GM12878 (cell line): ENCODE measurements around the gene PYGM. TPM values are rescaled to one million over a fixed set of nuclear protein-coding genes. Genes with fewer than 3 reads are reported as not detected.
A peak's percentile ranks its signal among the peaks of the same experiment; 100 is the strongest.

Source experiments
- ATAC-seq: fragments of 200-7000 bp; cut with Tn5 transposase; 3 replicates; pipeline ENCODE4 v1.9.1; 2020; ENCODE audit warnings: mild to moderate bottlenecking, moderate library complexity
- BruUV-seq: library from RNA; stranded (reverse); fragments of 400-500 nt; replicated peaks from 2 replicates; lab custom pipeline; 2021; lab: Mats Ljungman, UMichigan
- CTCF ChIA-PET: fragments of 300-600 bp; sonication (Branson Sonifier 250); formaldehyde crosslinking; extraction: SDS; loops from one replicate; lab custom pipeline; 2021; ENCODE audit warnings: inconsistent platforms; lab: Yijun Ruan, JAX
- POLR2A ChIA-PET: fragments of 350-600 bp; formaldehyde crosslinking; extraction: SDS; loops from one replicate; lab custom pipeline; 2021; ENCODE audit warnings: inconsistent platforms; lab: Charles Lee
- RAD21 ChIA-PET: fragments of 300-600 bp; sonication (Branson Sonifier 250); formaldehyde crosslinking; loops from one replicate; lab custom pipeline; 2023; ENCODE audit warnings: antibody characterized with exemption; ENCODE audit not compliant: unreplicated experiment; lab: Charles Lee
- SMC1A ChIA-PET: fragments of 300-600 bp; sonication (Branson Sonifier 250); formaldehyde crosslinking; loops from one replicate; lab custom pipeline; 2023; ENCODE audit not compliant: unreplicated experiment, uncharacterized antibody; lab: Charles Lee
- DNase-seq: peaks from one replicate; pipeline ENCODE4 v3.0.0-alpha.2; 2011; ENCODE audit warnings: low read depth, low spot score
- FAIRE-seq: peaks from 3 replicates; lab custom pipeline; 2011; peaks lifted over from hg19 to GRCh38; lab: Jason Lieb, UNC
- H2AFZ ChIP-seq: 2 replicates; pipeline ENCODE4 v1.6.0; 2011; ENCODE audit warnings: low read depth, low read length, control low read depth; ENCODE audit not compliant: control insufficient read depth
- H3K27ac ChIP-seq: 2 replicates; pipeline ENCODE4 v1.5.1; 2011; ENCODE audit warnings: control low read depth; ENCODE audit not compliant: control insufficient read depth, insufficient read depth
- H3K27me3 ChIP-seq, 2 experiments: replicated peaks in 1 of 2; 2 replicates each; pipeline versions ENCODE4 v1.6.0 to v1.6.1; 2011; ENCODE audit warnings: low read length in 1 of 2; ENCODE audit not compliant: control insufficient read depth in 2 of 2, insufficient read depth in 2 of 2
- H3K36me3 ChIP-seq, 2 experiments: 2 replicates each; pipeline ENCODE4 v1.5.1; 2011; ENCODE audit warnings: low read length in 1 of 2; ENCODE audit not compliant: control insufficient read depth in 2 of 2, insufficient read depth in 2 of 2
- H3K4me1 ChIP-seq: 2 replicates; pipeline ENCODE4 v1.6.1; 2011; ENCODE audit warnings: mild to moderate bottlenecking, low read length, moderate library complexity, mixed read lengths; ENCODE audit not compliant: control insufficient read depth, insufficient read depth
- H3K4me2 ChIP-seq: 2 replicates; pipeline ENCODE4 v1.6.0; 2011; ENCODE audit warnings: control low read depth; ENCODE audit not compliant: control insufficient read depth, insufficient read depth
- H3K4me3 ChIP-seq: fragments of 200-600 bp; sonication (generic); 2 replicates; pipeline ENCODE4 v1.5.1; 2016
- H3K79me2 ChIP-seq: 2 replicates; pipeline ENCODE4 v1.6.0; 2011; ENCODE audit warnings: low read length; ENCODE audit not compliant: control insufficient read depth, insufficient read depth
- H3K9ac ChIP-seq: 2 replicates; pipeline ENCODE4 v1.8.0; 2011; ENCODE audit warnings: low read length, control low read depth, mixed read lengths; ENCODE audit not compliant: control insufficient read depth, insufficient read depth
- H3K9me3 ChIP-seq: replicated peaks from 3 replicates; pipeline ENCODE4 v1.5.1; 2011; ENCODE audit warnings: mild to moderate bottlenecking, low read length; ENCODE audit not compliant: control insufficient read depth, insufficient read depth
- H4K20me1 ChIP-seq: 2 replicates; pipeline ENCODE4 v1.6.0; 2011; ENCODE audit not compliant: control insufficient read depth, insufficient read depth
- BHLHE40 ChIP-seq, 2 experiments: fragments of 450-650 bp in 1 of 2; IDR thresholded peaks; 2 replicates each; pipeline ENCODE4 v1.6.1; 2011 to 2017; ENCODE audit warnings: low read depth in 2 of 2, borderline replicate concordance in 1 of 2, improper control_type of control experiment in 1 of 2, low read length in 1 of 2, mild to moderate bottlenecking in 1 of 2
- CEBPB ChIP-seq, 2 experiments: fragments of 150-350 bp in 1 of 2; IDR thresholded peaks; 2 replicates each; pipeline ENCODE4 v1.6.1; 2012 to 2014; ENCODE audit warnings: low read depth in 2 of 2, low read length in 2 of 2, borderline replicate concordance in 1 of 2, inconsistent platforms in 1 of 2
- ETV6 ChIP-seq, 2 experiments: fragments of 450-650 bp in 1 of 2; IDR thresholded peaks in 1 of 2; conservative IDR thresholded peaks in 1 of 2; 2 replicates each; pipeline ENCODE4 v1.6.1; 2014; ENCODE audit warnings: antibody characterized with exemption in 1 of 2, borderline replicate concordance in 1 of 2, low read depth in 1 of 2, mild to moderate bottlenecking in 1 of 2, moderate library complexity in 1 of 2
- FOXK2 ChIP-seq: fragments of 450-650 bp; IDR thresholded peaks from 2 replicates; pipeline ENCODE4 v1.6.1; 2017; ENCODE audit warnings: mild to moderate bottlenecking, moderate library complexity
- GABPA ChIP-seq: IDR thresholded peaks from 2 replicates; pipeline ENCODE4 v1.6.1; 2014; ENCODE audit warnings: antibody characterized with exemption, low read depth, mild to moderate bottlenecking, inconsistent platforms
- HCFC1 ChIP-seq: fragments of 150-350 bp; IDR thresholded peaks from 2 replicates; pipeline ENCODE4 v1.6.1; 2014; ENCODE audit warnings: low read length
- IKZF1 ChIP-seq: fragments of 450-650 bp; conservative IDR thresholded peaks from 2 replicates; pipeline ENCODE4 v1.6.1; 2017; ENCODE audit warnings: antibody characterized with exemption, mild to moderate bottlenecking
- IRF4 ChIP-seq: IDR thresholded peaks from 2 replicates; pipeline ENCODE4 v1.6.1; 2011; ENCODE audit warnings: low read depth, low read length
- LARP7 ChIP-seq: fragments of 450-650 bp; IDR thresholded peaks from 2 replicates; pipeline ENCODE4 v1.6.1; 2017; ENCODE audit warnings: mild to moderate bottlenecking
- MEF2A ChIP-seq: IDR thresholded peaks from 2 replicates; pipeline ENCODE4 v1.6.1; 2011; ENCODE audit warnings: low read depth, mild to moderate bottlenecking, low read length, moderate library complexity; ENCODE audit not compliant: insufficient read depth
- MYB ChIP-seq: fragments of 150-350 bp; IDR thresholded peaks from 2 replicates; pipeline ENCODE4 v1.6.1; 2014; ENCODE audit warnings: mild to moderate bottlenecking, low read depth, low read length, borderline replicate concordance
- NFXL1 ChIP-seq: fragments of 450-650 bp; IDR thresholded peaks from 2 replicates; pipeline ENCODE4 v1.6.1; 2017; ENCODE audit warnings: antibody characterized with exemption, mild to moderate bottlenecking, borderline replicate concordance
- NR2C2 ChIP-seq: IDR thresholded peaks from 2 replicates; pipeline ENCODE4 v1.6.1; 2011; ENCODE audit warnings: borderline replicate concordance, low read depth; ENCODE audit not compliant: control insufficient read depth, insufficient read length
- POLR2A ChIP-seq: IDR thresholded peaks from 2 replicates; pipeline ENCODE4 v1.6.1; 2011; ENCODE audit warnings: low read depth, mild to moderate bottlenecking, low read length
- POLR2AphosphoS5 ChIP-seq: IDR thresholded peaks from 2 replicates; pipeline ENCODE4 v1.6.1; 2011; ENCODE audit warnings: mild to moderate bottlenecking, low read length, inconsistent platforms
- RUNX3 ChIP-seq: IDR thresholded peaks from 2 replicates; pipeline ENCODE4 v1.6.1; 2012; ENCODE audit warnings: low read length, inconsistent platforms
- SREBF2 ChIP-seq: IDR thresholded peaks from 2 replicates; pipeline ENCODE4 v1.6.1; 2012; ENCODE audit warnings: mild to moderate bottlenecking, low read length
- STAT1 ChIP-seq: fragments of 450-650 bp; conservative IDR thresholded peaks from 2 replicates; pipeline ENCODE4 v1.6.1; 2014; ENCODE audit warnings: antibody characterized with exemption, mild to moderate bottlenecking
- STAT3 ChIP-seq: IDR thresholded peaks from 2 replicates; pipeline ENCODE4 v1.6.1; 2011; ENCODE audit warnings: low read depth, low read length, improper control_type of control experiment
- WGBS: methylation state at CpG from one replicate; pipeline ENCODE4 v1.1.6; 2016; ENCODE audit warnings: low lambda C conversion rate; ENCODE audit not compliant: insufficient replicate concordance, insufficient coverage; ENCODE audit errors: missing lambda C conversion rate; 5-methylcytosine and 5-hydroxymethylcytosine counted together
- in situ Hi-C: fragments of 300-500 bp; cut with MboI; formaldehyde crosslinking; loops from 9 replicates; pipeline ENCODE4 v1.14.3; 2018; ENCODE audit warnings: mixed read lengths
- intact Hi-C: fragments of 100-400 bp; cut with micrococcal nuclease; formaldehyde crosslinking; loops from one replicate; pipeline ENCODE4 v1.14.2; 2022; ENCODE audit not compliant: unreplicated experiment
- polyA plus RNA-seq, 11 experiments: library from polyadenylated mRNA; depleted of rRNA in 4 of 11; unstranded in 6 of 11; stranded (reverse) in 5 of 11; fragments of >200 nt; fragmentation: Nextera tagmentation in 4 of 11; fragmentation: Illumina TruSeq in 1 of 11; extraction: Ambion mirVana in 4 of 11; extraction: Trizol in 1 of 11; gene quantifications; 1 replicate in 1 of 11; 2 replicates in 10 of 11; pipeline versions ENCODE4 v1.2.1 to v1.2.3, GENCODE V29; 2011 to 2016; ENCODE audit warnings: inconsistent platforms in 2 of 11, missing spikeins in 2 of 11, low read depth in 1 of 11
- total RNA-seq, 4 experiments: library from RNA; depleted of rRNA in 3 of 4; stranded (reverse); fragments of >200 nt in 3 of 4; fragmentation: Illumina TruSeq in 1 of 4; extraction: Trizol in 1 of 4; gene quantifications; 2 replicates each; pipeline versions ENCODE4 v1.2.1 to v1.2.3, GENCODE V29; 2013 to 2021
- TF ChIP-seq, protein P1 (sequence below): IDR thresholded peaks from 2 replicates; pipeline ENCODE4 v1.6.1; 2011; ENCODE audit warnings: mild to moderate bottlenecking, low read depth, low read length, moderate library complexity; ENCODE audit not compliant: insufficient replicate concordance
- TF ChIP-seq, protein P2 (sequence below): fragments of 450-650 bp; IDR thresholded peaks from 2 replicates; pipeline ENCODE4 v1.6.1; 2017; ENCODE audit warnings: mild to moderate bottlenecking, low read depth, inconsistent platforms; ENCODE audit not compliant: poor library complexity, severe bottlenecking

The PYGM gene
- total and polyA plus RNA-seq, 10 of the 15 experiments (the other 5 are each of a cell fraction or from before 2014, with no cell fraction given) = 0.04 to 3.7 (median 0.27) TPM; not detected in 1

GRCh38 chr11:64801561-64802369 is 42.0 kb upstream of the PYGM start:
- peak; percentile 4 for ATAC-seq
- peak overlapping the region; percentile 92 for H3K27ac ChIP-seq
- SMC1A ChIA-PET = interaction anchor here (1.0 to 2.6 kb wide), 5 partner anchors 9 to 37 kb away, joined by 3 to 7 read pairs (median 4); partner anchors contain the start of genes MEN1 and SF1
- no peaks in the 10 kb centered on the region for H4K20me1 ChIP-seq
- H3K4me2 ChIP-seq = peak overlapping the region; percentile 87
- no TSS peak for BruUV-seq
- no peak for DNase-seq
- H3K9ac ChIP-seq = peak overlapping the region; percentile 93
- 29% methylated on average over 12 of the region's 13 CpGs for WGBS
- CTCF ChIA-PET = interaction anchor here (0.8 to 5.8 kb wide), 8 partner anchors 15 to 484 kb away, joined by 3 to 41 read pairs (median 4); partner anchors contain the start of genes PRDX5, SF1, TM7SF2 and TRMT112
- peak overlapping the region; percentile 87 for H3K4me3 ChIP-seq
- FAIRE-seq = no peak
- H3K4me1 ChIP-seq = peaks cover 37% of the 10 kb centered on the region
- H3K36me3 ChIP-seq = peaks cover 6 to 11% of the 10 kb centered on the region in 2 experiments; a peak in 3 of 4 replicates
- H3K9me3 ChIP-seq = no peaks in the 10 kb centered on the region
- intact Hi-C loops (no loop called here), in situ Hi-C loops (no loop called here)
- RAD21 ChIA-PET = interaction anchor here (1.1 to 2.8 kb wide), 6 partner anchors 17 to 113 kb away, joined by 3 to 12 read pairs (median 4); partner anchors contain the start of genes RASGRP2 and SF1
- no peaks in the 10 kb centered on the region for H3K27me3 ChIP-seq
- peak overlapping the region; percentile 63; the same call in 1 of the 2 replicates for H2AFZ ChIP-seq
- peaks cover 30% of the 10 kb centered on the region for H3K79me2 ChIP-seq
- POLR2A ChIA-PET = interaction anchor here (0.5 to 5.4 kb wide), 8 partner anchors 9 to 116 kb away, joined by 3 to 33 read pairs (median 4); partner anchors contain the start of genes ATG2A and SF1
- TF ChIP-seq IRF4 (no peak), NFXL1 (no peak), LARP7 (no peak), SREBF2 (no peak), HCFC1 (no peak), STAT1 (no peak), POLR2A (0 out of 2 replicates have a peak, but pooled peaks have one; percentile 1), STAT3 (no peak), CEBPB (IDR thresholded peaks at IDR 0.05; ENCODE audit: borderline replicate concordance in 1 of 2, low read depth in 2 of 2, low read length in 2 of 2) (no peak), RUNX3 (no peak), MYB (no peak), MEF2A (no peak), NR2C2 (no peak), FOXK2 (peak; percentile 64), POLR2AphosphoS5 (0 out of 2 replicates have a peak, but pooled peaks have one; percentile 10), GABPA (no peak), IKZF1 (0 out of 2 replicates have a peak, but pooled peaks have one; percentile 29), BHLHE40 (IDR thresholded peaks at IDR 0.05; ENCODE audit: borderline replicate concordance in 1 of 2, low read depth in 2 of 2, low read length in 1 of 2) (0 out of 4 replicates have a peak, but pooled peaks of 1 of the 2 experiments have one; percentile 1), ETV6 (conservative IDR thresholded peaks at IDR 0.05 in 1 of 2, IDR thresholded peaks at IDR 0.05 in 1 of 2; ENCODE audit: borderline replicate concordance in 1 of 2, low read depth in 1 of 2) (0 out of 4 replicates have a peak, but pooled peaks of 1 of the 2 experiments have one; percentile 48)
- TF ChIP-seq, protein P1, sequence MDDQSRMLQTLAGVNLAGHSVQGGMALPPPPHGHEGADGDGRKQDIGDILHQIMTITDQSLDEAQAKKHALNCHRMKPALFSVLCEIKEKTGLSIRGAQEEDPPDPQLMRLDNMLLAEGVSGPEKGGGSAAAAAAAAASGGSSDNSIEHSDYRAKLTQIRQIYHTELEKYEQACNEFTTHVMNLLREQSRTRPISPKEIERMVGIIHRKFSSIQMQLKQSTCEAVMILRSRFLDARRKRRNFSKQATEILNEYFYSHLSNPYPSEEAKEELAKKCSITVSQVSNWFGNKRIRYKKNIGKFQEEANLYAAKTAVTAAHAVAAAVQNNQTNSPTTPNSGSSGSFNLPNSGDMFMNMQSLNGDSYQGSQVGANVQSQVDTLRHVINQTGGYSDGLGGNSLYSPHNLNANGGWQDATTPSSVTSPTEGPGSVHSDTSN = no peak
- TF ChIP-seq, protein P2, sequence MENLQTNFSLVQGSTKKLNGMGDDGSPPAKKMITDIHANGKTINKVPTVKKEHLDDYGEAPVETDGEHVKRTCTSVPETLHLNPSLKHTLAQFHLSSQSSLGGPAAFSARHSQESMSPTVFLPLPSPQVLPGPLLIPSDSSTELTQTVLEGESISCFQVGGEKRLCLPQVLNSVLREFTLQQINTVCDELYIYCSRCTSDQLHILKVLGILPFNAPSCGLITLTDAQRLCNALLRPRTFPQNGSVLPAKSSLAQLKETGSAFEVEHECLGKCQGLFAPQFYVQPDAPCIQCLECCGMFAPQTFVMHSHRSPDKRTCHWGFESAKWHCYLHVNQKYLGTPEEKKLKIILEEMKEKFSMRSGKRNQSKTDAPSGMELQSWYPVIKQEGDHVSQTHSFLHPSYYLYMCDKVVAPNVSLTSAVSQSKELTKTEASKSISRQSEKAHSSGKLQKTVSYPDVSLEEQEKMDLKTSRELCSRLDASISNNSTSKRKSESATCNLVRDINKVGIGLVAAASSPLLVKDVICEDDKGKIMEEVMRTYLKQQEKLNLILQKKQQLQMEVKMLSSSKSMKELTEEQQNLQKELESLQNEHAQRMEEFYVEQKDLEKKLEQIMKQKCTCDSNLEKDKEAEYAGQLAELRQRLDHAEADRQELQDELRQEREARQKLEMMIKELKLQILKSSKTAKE = no peak
